ENCODE data around the gene STX4. TPM values are rescaled to one million over a fixed set of nuclear protein-coding genes. Genes with fewer than 3 reads are reported as not detected.
A peak's percentile ranks its signal among the peaks of the same experiment; 100 is the strongest.

STX4 gene
- total RNA-seq, 1 experiment from 2014 or later = 32.3 TPM

GRCh38 chr16:31085411-31085810, 52.1 kb downstream of the STX4 start:
- Histone ChIP-seq H3K23ac (ENCODE audit: insufficient read length, low read depth, low read length) (no peak overlapping the region), H3K79me2 (ENCODE audit: insufficient read depth, low read length) (no peaks in the 10 kb centered on the region), H3K18ac (ENCODE audit: insufficient read length, low read depth, low read length) (no peak overlapping the region), H2BK120ac (ENCODE audit: low read depth, low read length, poor library complexity, severe bottlenecking) (no peak overlapping the region), H2BK20ac (ENCODE audit: low read depth, low read length, poor library complexity, severe bottlenecking) (no peak overlapping the region), H2BK15ac (ENCODE audit: low read depth, low read length) (no peak overlapping the region), H3K9ac (ENCODE audit: extremely low read depth, insufficient read length, low read length) (no peak overlapping the region), H3K56ac (ENCODE audit: insufficient read length, low read depth, low read length) (no peak overlapping the region), H2AK5ac (ENCODE audit: insufficient read length, low read length) (no peak overlapping the region), H3K4me2 (ENCODE audit: insufficient read depth, insufficient read length, low read length) (no peak overlapping the region), H3K9me3 (ENCODE audit: control insufficient read depth, low read depth, low read length) (no peaks in the 10 kb centered on the region), H3K23me2 (ENCODE audit: insufficient read length, low read depth, low read length, poor library complexity, severe bottlenecking) (no peaks in the 10 kb centered on the region), H3K14ac (ENCODE audit: insufficient read depth, low read length) (no peak overlapping the region), H4K8ac (replicated peaks; ENCODE audit: insufficient read length, low read depth, low read length) (no peak overlapping the region), H3T11ph (ENCODE audit: low read length) (no peak overlapping the region), H3K4ac (ENCODE audit: low read depth, low read length) (no peak overlapping the region), H2BK5ac (ENCODE audit: insufficient read length, low read length) (no peak overlapping the region), H2AFZ (ENCODE audit: low read length) (no peak overlapping the region), H3K79me1 (ENCODE audit: insufficient read depth, low read depth, low read length, poor library complexity, severe bottlenecking) (no peaks in the 10 kb centered on the region), H3K27ac (ENCODE audit: insufficient read length, low read depth, low read length) (no peak overlapping the region), H4K20me1 (ENCODE audit: control insufficient read depth, insufficient read depth, insufficient read length) (no peaks in the 10 kb centered on the region), H2BK12ac (ENCODE audit: insufficient read length, low read depth, low read length) (no peak overlapping the region), H4K91ac (ENCODE audit: insufficient read length, low read depth, low read length) (no peak overlapping the region), H3K27me3 (ENCODE audit: insufficient read depth, low read length) (no peaks in the 10 kb centered on the region), H4K5ac (ENCODE audit: insufficient read length, low read depth, low read length) (no peak overlapping the region), H3K4me1 (ENCODE audit: insufficient read depth, low read length) (no peaks in the 10 kb centered on the region)
- Mint-ChIP-seq H3K9me3 (no peaks in the 10 kb centered on the region), H3K36me3 (ENCODE audit: insufficient read depth in 1 of 3, low read depth in 3 of 3) (peaks cover 6 to 28% (median 26%) of the 10 kb centered on the region in 3 experiments; a peak in 6 of 7 replicates), H3K4me1 (peaks cover 0 to 3% of the 10 kb centered on the region in 2 experiments; a peak in 1 of 4 replicates), H3K27me3 (ENCODE audit: low read depth) (no peaks in the 10 kb centered on the region), H3K27ac (peak overlapping the region in 2 of 3 experiments; percentile 66 to 96; a peak in 4 of 7 replicates), H3K4me3 (no peak overlapping the region)
- no CpG with 5 or more reads among the region's 8 CpGs for WGBS (ENCODE audit: extremely low coverage, insufficient read length, low lambda C conversion rate)
- no peak for TF ChIP-seq CTCF (conservative IDR thresholded peaks at IDR 0.05)
- peak; percentile 13 for DNase-seq
